GM19395 (cell line): ENCODE measurements around the gene ALAS1.
A peak's percentile ranks its signal among the peaks of the same experiment; 100 is the strongest.
"Not testable (repeated sequence)": the region's sequence is repeated elsewhere in the genome, so short reads cannot be mapped to it uniquely, and the experiment has no call there.

Source experiments
- ATAC-seq: cut with Tn5 transposase; IDR thresholded peaks from one replicate; pipeline ENCODE4 v1.9.1; 2021; ENCODE audit warnings: mild to moderate bottlenecking, moderate library complexity; ENCODE audit not compliant: unreplicated experiment

The ALAS1 gene

GRCh38 chr3:52176951-52177700 is 20.8 kb upstream of the ALAS1 start:
- no peak for ATAC-seq

- no peak for ATAC-seq
Observed at GRCh38 chr3:52177701-52178042, 20.3 kb upstream of the ALAS1 start.

GRCh38 chr3:52178126-52178525 is 19.8 kb upstream of the ALAS1 start:
- ATAC-seq, result not testable (repeated sequence)

- ATAC-seq, result no peak
Observed at GRCh38 chr3:52178537-52178936, 19.4 kb upstream of the ALAS1 start.

- ATAC-seq, result no peak
Observed at GRCh38 chr3:52181543-52181942, 16.4 kb upstream of the ALAS1 start.

GRCh38 chr3:52182196-52182595 is 15.8 kb upstream of the ALAS1 start:
- ATAC-seq, result no peak

GRCh38 chr3:52182691-52183090 is 15.3 kb upstream of the ALAS1 start:
- no peak for ATAC-seq

GRCh38 chr3:52183786-52184445 is 14.0 kb upstream of the ALAS1 start:
- ATAC-seq, result no peak

- ATAC-seq, result no peak
Observed at GRCh38 chr3:52184690-52185089, 13.3 kb upstream of the ALAS1 start.

GRCh38 chr3:52185311-52185710 is 12.6 kb upstream of the ALAS1 start:
- ATAC-seq, result no peak

- ATAC-seq, result no peak
Observed at GRCh38 chr3:52185837-52186236, 12.1 kb upstream of the ALAS1 start.

- no peak for ATAC-seq
Observed at GRCh38 chr3:52186729-52187128, 11.2 kb upstream of the ALAS1 start.

- no peak for ATAC-seq
Observed at GRCh38 chr3:52188556-52188955, 9.4 kb upstream of the ALAS1 start.

GRCh38 chr3:52190294-52191074 is 7.5 kb upstream of the ALAS1 start:
- no peak for ATAC-seq

- ATAC-seq, result no peak
Observed at GRCh38 chr3:52191663-52192062, 6.3 kb upstream of the ALAS1 start.

GRCh38 chr3:52193065-52193464 is 4.9 kb upstream of the ALAS1 start:
- no peak for ATAC-seq

- no peak for ATAC-seq
Observed at GRCh38 chr3:52194485-52195290, 3.3 kb upstream of the ALAS1 start.

GRCh38 chr3:52195291-52195597 is 2.7 kb upstream of the ALAS1 start:
- ATAC-seq, result no peak

GRCh38 chr3:52195823-52196331 is 2.1 kb upstream of the ALAS1 start:
- ATAC-seq, result no peak

GRCh38 chr3:52196977-52197376 is 983 bp upstream of the ALAS1 start:
- ATAC-seq, result no peak

- peak; percentile 29 for ATAC-seq
Observed at GRCh38 chr3:52197499-52197841, 490 bp upstream of the ALAS1 start.
